Bronchial epithelial cell (primary cell): Measurements from ENCODE around the gene DUSP22. TPM values are rescaled to one million over a fixed set of nuclear protein-coding genes. Genes with fewer than 3 reads are reported as not detected.

Source experiments
- DNase-seq: peaks from one replicate; pipeline ENCODE4 v3.0.0-alpha.2; 2010; ENCODE audit warnings: low read depth
- FAIRE-seq: peaks from 2 replicates; lab custom pipeline; 2011; peaks lifted over from hg19 to GRCh38; lab: Jason Lieb, UNC
- H3K27me3 ChIP-seq: 2 replicates; pipeline ENCODE4 v1.5.1; 2011; ENCODE audit warnings: low read length; ENCODE audit not compliant: control insufficient read depth, insufficient read depth
- H3K36me3 ChIP-seq: 2 replicates; pipeline ENCODE4 v1.5.1; 2011; ENCODE audit warnings: low read length; ENCODE audit not compliant: control insufficient read depth, insufficient read depth
- H3K4me3 ChIP-seq: 2 replicates; pipeline ENCODE4 v1.5.1; 2011; ENCODE audit warnings: mild to moderate bottlenecking, low read depth, low read length, control low read depth
- total RNA-seq: library from RNA; depleted of rRNA; stranded (reverse); fragments of >200 nt; gene quantifications from 2 replicates; pipeline ENCODE4 v1.2.1, GENCODE V29; 2014
- TF ChIP-seq, protein P1 (sequence below): IDR thresholded peaks from 2 replicates; pipeline ENCODE4 v1.5.1; 2011; ENCODE audit warnings: mild to moderate bottlenecking, moderate library complexity, low read length, control low read depth, inconsistent platforms; ENCODE audit not compliant: insufficient read depth, severe bottlenecking

Gene DUSP22
- total RNA-seq, 1 donor from 2014 or later = 33.7 TPM

DNA sequence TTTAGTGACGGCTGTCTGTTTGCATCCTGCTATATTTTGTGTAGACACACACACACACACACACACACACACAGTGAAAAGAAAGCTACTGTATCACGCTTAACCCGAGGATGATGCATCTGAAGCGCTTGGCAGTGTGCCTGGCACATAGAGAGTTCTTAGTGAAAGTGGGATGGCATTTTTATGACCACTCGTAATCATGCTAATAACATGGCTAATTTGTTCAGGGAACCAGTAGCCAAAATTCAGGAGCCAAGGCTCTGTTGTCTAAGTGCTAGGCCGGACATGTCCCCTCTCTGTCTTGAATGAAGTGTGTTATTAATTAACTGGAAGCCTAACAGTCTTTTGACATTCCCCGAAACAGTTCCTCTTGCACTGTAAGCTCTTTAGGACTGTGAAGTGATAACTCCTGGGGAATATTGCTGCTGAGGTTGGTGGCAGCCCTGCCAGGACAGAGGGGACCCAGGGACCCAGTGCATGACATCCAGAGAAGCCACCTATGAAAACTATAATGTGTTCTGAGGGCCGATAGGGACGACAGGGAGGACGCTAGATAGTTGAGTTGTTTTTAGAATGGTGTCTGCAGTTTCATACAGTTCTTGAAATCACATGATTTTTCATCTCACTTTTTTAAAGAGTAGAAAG lies 54.2 kb downstream of the DUSP22 start:
- TF ChIP-seq, protein P1, sequence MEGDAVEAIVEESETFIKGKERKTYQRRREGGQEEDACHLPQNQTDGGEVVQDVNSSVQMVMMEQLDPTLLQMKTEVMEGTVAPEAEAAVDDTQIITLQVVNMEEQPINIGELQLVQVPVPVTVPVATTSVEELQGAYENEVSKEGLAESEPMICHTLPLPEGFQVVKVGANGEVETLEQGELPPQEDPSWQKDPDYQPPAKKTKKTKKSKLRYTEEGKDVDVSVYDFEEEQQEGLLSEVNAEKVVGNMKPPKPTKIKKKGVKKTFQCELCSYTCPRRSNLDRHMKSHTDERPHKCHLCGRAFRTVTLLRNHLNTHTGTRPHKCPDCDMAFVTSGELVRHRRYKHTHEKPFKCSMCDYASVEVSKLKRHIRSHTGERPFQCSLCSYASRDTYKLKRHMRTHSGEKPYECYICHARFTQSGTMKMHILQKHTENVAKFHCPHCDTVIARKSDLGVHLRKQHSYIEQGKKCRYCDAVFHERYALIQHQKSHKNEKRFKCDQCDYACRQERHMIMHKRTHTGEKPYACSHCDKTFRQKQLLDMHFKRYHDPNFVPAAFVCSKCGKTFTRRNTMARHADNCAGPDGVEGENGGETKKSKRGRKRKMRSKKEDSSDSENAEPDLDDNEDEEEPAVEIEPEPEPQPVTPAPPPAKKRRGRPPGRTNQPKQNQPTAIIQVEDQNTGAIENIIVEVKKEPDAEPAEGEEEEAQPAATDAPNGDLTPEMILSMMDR = no peak
- FAIRE-seq (peak; percentile 64), DNase-seq (no peak)
- no peaks in the 10 kb centered on the region for H3K27me3 ChIP-seq
- H3K4me3 ChIP-seq = no peak overlapping the region
- peaks cover 6% of the 10 kb centered on the region for H3K36me3 ChIP-seq

DNA sequence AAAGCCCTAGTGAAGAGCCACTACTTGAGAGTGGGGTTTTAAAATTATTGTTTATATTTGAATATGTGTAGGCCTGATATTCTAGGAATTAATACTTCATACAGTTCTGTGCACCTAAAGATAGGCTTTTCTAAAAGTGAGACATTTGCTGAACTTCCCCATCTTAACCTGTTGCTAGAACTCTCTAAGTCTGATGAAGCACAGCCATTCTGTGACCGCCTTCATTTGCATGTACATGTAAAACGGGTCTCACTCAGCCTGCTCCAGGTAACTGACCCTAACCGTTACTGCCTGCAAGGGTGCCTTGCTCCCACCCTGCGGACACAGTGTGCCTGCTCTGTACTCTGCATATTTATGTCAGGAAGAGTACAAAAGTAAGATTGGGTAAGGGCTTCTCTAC lies 54.9 kb downstream of the DUSP22 start:
- DNase-seq (no peak), FAIRE-seq (no peak)
- TF ChIP-seq, protein P1 = no peak
- Histone ChIP-seq H3K36me3 (peaks cover 6% of the 10 kb centered on the region), H3K27me3 (no peaks in the 10 kb centered on the region), H3K4me3 (no peak overlapping the region)

DNA sequence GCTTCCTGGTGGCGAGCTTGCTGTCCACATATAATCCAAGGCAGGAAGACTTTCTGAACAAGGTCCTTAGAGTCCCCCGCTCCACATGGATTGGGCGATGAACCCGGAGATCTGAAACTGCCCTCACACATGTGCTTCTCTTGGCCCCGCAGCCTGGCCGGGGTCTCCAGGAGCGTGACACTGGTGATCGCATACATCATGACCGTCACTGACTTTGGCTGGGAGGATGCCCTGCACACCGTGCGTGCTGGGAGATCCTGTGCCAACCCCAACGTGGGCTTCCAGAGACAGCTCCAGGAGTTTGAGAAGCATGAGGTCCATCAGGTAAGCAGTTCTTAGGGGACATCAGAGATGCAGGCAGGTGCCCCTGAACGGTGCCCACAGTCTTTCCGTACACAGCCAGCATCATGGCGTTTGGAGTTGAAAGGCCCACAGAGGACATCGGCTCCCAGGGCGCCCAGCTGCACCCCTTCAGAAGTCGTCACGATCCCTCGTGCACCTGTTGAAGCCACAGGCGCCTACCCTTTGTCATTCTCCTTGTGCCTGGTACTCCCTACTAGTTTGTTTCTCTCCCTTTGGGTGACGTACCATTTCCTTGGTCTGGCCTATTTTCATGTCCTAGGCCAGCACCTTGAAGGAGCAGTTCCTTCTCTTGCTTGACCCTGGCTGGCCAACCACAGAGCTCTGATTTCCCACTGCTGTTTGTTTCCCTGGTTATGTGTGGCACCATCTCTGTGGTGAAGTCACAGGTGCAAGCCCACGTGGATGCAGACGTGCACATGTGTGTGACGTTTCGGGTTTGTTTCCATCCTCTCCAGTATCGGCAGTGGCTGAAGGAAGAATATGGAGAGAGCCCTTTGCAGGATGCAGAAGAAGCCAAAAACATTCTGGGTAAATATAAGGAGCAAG lies 55.9 kb downstream of the DUSP22 start:
- DNase-seq (no peak), FAIRE-seq (peak; percentile 58)
- Histone ChIP-seq H3K36me3 (peaks cover 5% of the 10 kb centered on the region), H3K27me3 (no peaks in the 10 kb centered on the region), H3K4me3 (no peak overlapping the region)
- TF ChIP-seq, protein P1 = no peak

DNA sequence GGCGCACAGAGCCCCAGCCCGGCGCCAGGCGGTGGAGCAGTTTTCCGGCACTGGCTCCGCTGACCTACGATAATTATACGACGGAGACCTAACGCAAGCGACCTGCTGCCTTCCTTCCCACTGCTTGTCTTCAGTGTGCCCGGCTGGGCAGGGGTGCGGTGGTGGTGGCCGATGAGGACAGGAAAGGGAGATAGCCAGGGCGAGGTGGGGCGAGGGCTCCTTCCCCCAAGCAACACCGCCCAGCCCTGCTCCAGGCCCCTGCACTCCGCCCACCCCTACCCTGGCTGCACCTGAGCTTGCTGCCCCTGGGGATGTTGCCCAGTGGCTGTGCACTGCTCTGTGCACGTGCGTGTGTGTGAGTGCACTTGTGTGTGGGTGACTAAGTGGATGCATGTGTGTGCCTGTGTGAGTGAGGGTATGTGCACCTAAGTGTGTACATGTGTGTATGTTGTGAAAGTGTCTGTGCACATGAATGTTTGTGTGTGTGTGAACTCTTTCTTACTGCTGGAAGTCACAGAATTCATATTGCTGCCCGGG lies 56.6 kb downstream of the DUSP22 start:
- FAIRE-seq = no peak
- Histone ChIP-seq H3K36me3 (peaks cover 5% of the 10 kb centered on the region), H3K27me3 (no peaks in the 10 kb centered on the region), H3K4me3 (no peak overlapping the region)
- no peak for DNase-seq
- TF ChIP-seq, protein P1 = no peak

DNA sequence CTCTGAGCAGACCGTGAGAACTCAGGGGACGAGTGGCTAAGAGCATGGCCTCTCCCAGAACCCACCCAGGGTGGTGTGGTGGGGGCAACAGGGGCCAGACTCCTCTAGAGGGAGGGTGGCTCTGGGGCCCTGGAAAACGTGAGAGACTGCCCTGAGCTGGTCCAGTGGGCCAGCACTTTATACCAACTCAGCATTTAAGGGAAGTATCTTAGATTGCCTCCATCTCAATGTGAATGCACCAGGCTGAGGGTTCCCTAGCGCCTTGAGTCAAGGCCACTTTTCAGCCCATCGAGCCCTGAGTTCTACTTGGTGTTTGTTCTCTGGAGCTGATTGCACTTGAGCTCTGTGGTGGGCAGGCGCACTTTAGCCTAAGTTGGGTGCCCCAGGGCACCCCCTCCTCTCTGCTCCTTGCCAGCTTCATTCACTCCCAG lies 57.2 kb downstream of the DUSP22 start:
- DNase-seq = no peak
- H3K27me3 ChIP-seq = no peaks in the 10 kb centered on the region
- no peak overlapping the region for H3K4me3 ChIP-seq
- peaks cover 5% of the 10 kb centered on the region for H3K36me3 ChIP-seq
- FAIRE-seq = no peak
- TF ChIP-seq, protein P1 = no peak
